CD14-positive monocyte (primary cell): ENCODE data around the gene GMDS. TPM values are rescaled to one million over a fixed set of nuclear protein-coding genes. Genes with fewer than 3 reads are reported as not detected.

Source experiments
- DNase-seq, 3 donors: peaks; one replicate each; pipeline ENCODE4 v3.0.0-alpha.2; 2011 to 2022
- H2AFZ ChIP-seq: 2 replicates; pipeline ENCODE4 v1.6.0; 2012; ENCODE audit warnings: mild to moderate bottlenecking, low read depth, low read length, inconsistent platforms; ENCODE audit not compliant: insufficient read depth, poor library complexity, severe bottlenecking
- H3K27ac ChIP-seq, 2 donors: 1 replicate in 1 of 2; 2 replicates in 1 of 2; pipeline ENCODE4 v1.5.1; 2012 to 2013; ENCODE audit warnings: low read length in 2 of 2, control low read depth in 1 of 2, inconsistent platforms in 1 of 2, low read depth in 1 of 2, mild to moderate bottlenecking in 1 of 2
- H3K27me3 ChIP-seq, 2 donors: one replicate each; pipeline versions ENCODE4 v1.6.0 to v1.6.1; 2011 to 2013; ENCODE audit warnings: low read length in 2 of 2; ENCODE audit not compliant: control insufficient read depth in 2 of 2, insufficient read depth in 2 of 2
- H3K36me3 ChIP-seq, 2 donors: replicated peaks in 1 of 2; 1 replicate in 1 of 2; 2 replicates in 1 of 2; pipeline versions ENCODE4 v1.5.1 to v1.6.1; 2012 to 2013; ENCODE audit warnings: low read length in 2 of 2, control low read depth in 1 of 2, inconsistent platforms in 1 of 2, mild to moderate bottlenecking in 1 of 2; ENCODE audit not compliant: insufficient read depth in 2 of 2, control insufficient read depth in 1 of 2
- H3K4me1 ChIP-seq, 2 donors: 1 replicate in 1 of 2; 2 replicates in 1 of 2; pipeline versions ENCODE4 v1.5.1 to v1.6.1; 2012 to 2013; ENCODE audit warnings: low read length in 2 of 2, control low read depth in 1 of 2, inconsistent platforms in 1 of 2, mild to moderate bottlenecking in 1 of 2, moderate library complexity in 1 of 2; ENCODE audit not compliant: insufficient read depth in 2 of 2, control insufficient read depth in 1 of 2
- H3K4me2 ChIP-seq: replicated peaks from 2 replicates; pipeline ENCODE3; 2012; ENCODE audit warnings: low read length, moderate library complexity, mild to moderate bottlenecking; ENCODE audit not compliant: poor library complexity, severe bottlenecking; ENCODE audit errors: extremely low read depth
- H3K4me3 ChIP-seq, 3 experiments: fragments of 200-600 bp in 1 of 3; sonication (generic) in 1 of 3; replicated peaks in 1 of 3; 1 replicate in 2 of 3; 2 replicates in 1 of 3; pipeline ENCODE4 v1.5.1; 2011 to 2013; ENCODE audit warnings: low read length in 3 of 3, mild to moderate bottlenecking in 3 of 3, control low read depth in 2 of 3, low read depth in 2 of 3, inconsistent platforms in 1 of 3, moderate library complexity in 1 of 3
- H3K79me2 ChIP-seq: 2 replicates; pipeline ENCODE4 v1.6.0; 2012; ENCODE audit warnings: mild to moderate bottlenecking, control low read depth, inconsistent platforms, low read length, moderate library complexity; ENCODE audit not compliant: insufficient read depth
- H3K9ac ChIP-seq: 2 replicates; pipeline ENCODE4 v1.6.0; 2017; ENCODE audit warnings: low read length, mild to moderate bottlenecking; ENCODE audit not compliant: insufficient read depth, poor library complexity, severe bottlenecking
- H3K9me3 ChIP-seq, 2 donors: replicated peaks in 1 of 2; 1 replicate in 1 of 2; 2 replicates in 1 of 2; pipeline versions ENCODE4 v1.5.1 to v1.6.1; 2012 to 2013; ENCODE audit warnings: low read length in 2 of 2, control low read depth in 1 of 2; ENCODE audit not compliant: control insufficient read depth in 1 of 2, insufficient read depth in 1 of 2
- H4K20me1 ChIP-seq: 2 replicates; pipeline ENCODE4 v1.6.0; 2012; ENCODE audit warnings: mild to moderate bottlenecking, low read length, control low read depth, moderate library complexity; ENCODE audit not compliant: insufficient read depth
- H3K27ac Mint-ChIP-seq, 7 donors: one replicate each; pipeline ENCODE4 v1.8.0; 2020; ENCODE audit warnings: mild to moderate bottlenecking in 7 of 7, mixed read lengths in 7 of 7, moderate library complexity in 6 of 7, inconsistent platforms in 2 of 7
- H3K27me3 Mint-ChIP-seq, 3 donors: one replicate each; pipeline ENCODE4 v1.8.0; 2021 to 2022; ENCODE audit warnings: low read depth in 3 of 3, mild to moderate bottlenecking in 3 of 3, mixed read lengths in 3 of 3, moderate library complexity in 3 of 3, inconsistent platforms in 1 of 3
- H3K36me3 Mint-ChIP-seq, 2 donors: one replicate each; pipeline ENCODE4 v1.8.0; 2020; ENCODE audit warnings: mixed read lengths in 2 of 2, inconsistent platforms in 1 of 2, mild to moderate bottlenecking in 1 of 2
- H3K4me1 Mint-ChIP-seq: one replicate; pipeline ENCODE4 v1.8.0; 2020; ENCODE audit warnings: mild to moderate bottlenecking, mixed read lengths
- H3K4me3 Mint-ChIP-seq, 2 donors: one replicate each; pipeline ENCODE4 v1.8.0; 2020; ENCODE audit warnings: mild to moderate bottlenecking in 2 of 2, mixed read lengths in 2 of 2, moderate library complexity in 1 of 2
- H3K9me3 Mint-ChIP-seq, 7 donors: one replicate each; pipeline ENCODE4 v1.8.0; 2020 to 2022; ENCODE audit warnings: mixed read lengths in 7 of 7, mild to moderate bottlenecking in 6 of 7, moderate library complexity in 6 of 7, inconsistent platforms in 2 of 7
- WGBS: methylation state at CpG from one replicate; pipeline ENCODE4 v1.1.5; 2013; ENCODE audit warnings: missing lambda C conversion rate; ENCODE audit not compliant: insufficient coverage; 5-methylcytosine and 5-hydroxymethylcytosine counted together
- intact Hi-C, 2 donors: fragments of 100-400 bp; cut with micrococcal nuclease; formaldehyde crosslinking; loops; one replicate each; pipeline versions ENCODE4 v1.15.0 to v1.15.1; 2023
- polyA plus RNA-seq, 3 donors: library from polyadenylated mRNA; depleted of rRNA in 1 of 3; unstranded in 2 of 3; stranded (reverse) in 1 of 3; fragments of 300-500 nt in 2 of 3; fragments of >200 nt in 1 of 3; fragmentation: Illumina TruSeq in 2 of 3; gene quantifications; 1 replicate in 2 of 3; 2 replicates in 1 of 3; pipeline ENCODE4 v1.2.3, GENCODE V29; 2012 to 2021
- TF ChIP-seq, protein P1 (sequence below): fragments of 200-600 bp; IDR thresholded peaks from one replicate; pipeline ENCODE4 v1.8.0; 2022; ENCODE audit warnings: antibody characterized with exemption, mild to moderate bottlenecking

GMDS gene
- polyA plus RNA-seq, 3 donors, result 10.5 to 19.9 (median 17.6) TPM

DNA sequence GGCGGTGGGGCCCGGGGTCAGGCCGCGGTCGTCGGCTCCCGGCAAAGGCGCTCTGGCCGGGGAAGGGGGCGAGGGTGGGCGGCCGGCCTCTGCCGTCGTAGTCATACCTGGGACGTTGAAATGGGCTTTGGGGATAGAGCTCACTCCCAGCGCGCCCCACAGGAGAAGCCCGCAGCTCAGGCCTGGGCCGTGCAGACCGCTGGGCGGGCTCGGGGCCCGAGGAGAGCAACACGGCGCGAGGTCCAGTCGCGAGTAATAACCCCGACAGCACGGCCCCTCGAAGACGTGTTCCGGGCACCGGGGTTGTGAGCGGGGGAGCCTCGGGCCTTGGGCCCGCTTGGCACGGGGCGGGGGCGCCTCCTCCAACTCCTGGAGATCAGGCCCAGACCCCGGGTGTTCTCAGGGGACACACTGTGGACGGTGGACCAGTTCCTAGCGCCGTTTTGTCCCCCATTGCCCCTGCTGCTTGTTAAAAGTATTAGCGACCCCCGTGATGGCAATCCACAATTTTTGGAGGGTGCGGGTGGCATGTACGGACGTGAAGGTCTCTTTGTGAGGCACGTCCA lies 624.8 kb downstream of the GMDS start:
- H3K27ac ChIP-seq, result no peak overlapping the region
- H3K4me3 ChIP-seq, result no peak overlapping the region
- H3K27me3 Mint-ChIP-seq, result peaks cover 83 to 98% (median 91%) of the 10 kb centered on the region in 3 donors
- H3K36me3 Mint-ChIP-seq, result peaks cover 21 to 27% of the 10 kb centered on the region in 2 donors
- intact Hi-C loops, result no loop called here
- H3K4me1 Mint-ChIP-seq, result peaks cover 17% of the 10 kb centered on the region
- peak overlapping the region in 1 of 2 donors; percentile 69 for H3K4me3 Mint-ChIP-seq
- no peak overlapping the region for H2AFZ ChIP-seq
- peaks cover 23 to 32% of the 10 kb centered on the region in 2 donors for H3K4me1 ChIP-seq
- DNase-seq, result no peak
- H3K79me2 ChIP-seq, result no peaks in the 10 kb centered on the region
- H3K27me3 ChIP-seq, result peaks cover 63 to 99% of the 10 kb centered on the region in 2 donors
- peaks cover 0 to 8% of the 10 kb centered on the region in 2 donors for H3K9me3 ChIP-seq
- no peak overlapping the region for H3K9ac ChIP-seq
- no peak overlapping the region for H3K27ac Mint-ChIP-seq
- 46% methylated on average over 50 of the region's 50 CpGs for WGBS
- H3K9me3 Mint-ChIP-seq, result peaks cover 0 to 21% (median 4%) of the 10 kb centered on the region in 7 donors
- H3K4me2 ChIP-seq, result no peak overlapping the region
- TF ChIP-seq, protein P1, sequence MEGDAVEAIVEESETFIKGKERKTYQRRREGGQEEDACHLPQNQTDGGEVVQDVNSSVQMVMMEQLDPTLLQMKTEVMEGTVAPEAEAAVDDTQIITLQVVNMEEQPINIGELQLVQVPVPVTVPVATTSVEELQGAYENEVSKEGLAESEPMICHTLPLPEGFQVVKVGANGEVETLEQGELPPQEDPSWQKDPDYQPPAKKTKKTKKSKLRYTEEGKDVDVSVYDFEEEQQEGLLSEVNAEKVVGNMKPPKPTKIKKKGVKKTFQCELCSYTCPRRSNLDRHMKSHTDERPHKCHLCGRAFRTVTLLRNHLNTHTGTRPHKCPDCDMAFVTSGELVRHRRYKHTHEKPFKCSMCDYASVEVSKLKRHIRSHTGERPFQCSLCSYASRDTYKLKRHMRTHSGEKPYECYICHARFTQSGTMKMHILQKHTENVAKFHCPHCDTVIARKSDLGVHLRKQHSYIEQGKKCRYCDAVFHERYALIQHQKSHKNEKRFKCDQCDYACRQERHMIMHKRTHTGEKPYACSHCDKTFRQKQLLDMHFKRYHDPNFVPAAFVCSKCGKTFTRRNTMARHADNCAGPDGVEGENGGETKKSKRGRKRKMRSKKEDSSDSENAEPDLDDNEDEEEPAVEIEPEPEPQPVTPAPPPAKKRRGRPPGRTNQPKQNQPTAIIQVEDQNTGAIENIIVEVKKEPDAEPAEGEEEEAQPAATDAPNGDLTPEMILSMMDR, result no peak
- H4K20me1 ChIP-seq, result peaks cover 3% of the 10 kb centered on the region
- H3K36me3 ChIP-seq, result no peaks in the 10 kb centered on the region

DNA sequence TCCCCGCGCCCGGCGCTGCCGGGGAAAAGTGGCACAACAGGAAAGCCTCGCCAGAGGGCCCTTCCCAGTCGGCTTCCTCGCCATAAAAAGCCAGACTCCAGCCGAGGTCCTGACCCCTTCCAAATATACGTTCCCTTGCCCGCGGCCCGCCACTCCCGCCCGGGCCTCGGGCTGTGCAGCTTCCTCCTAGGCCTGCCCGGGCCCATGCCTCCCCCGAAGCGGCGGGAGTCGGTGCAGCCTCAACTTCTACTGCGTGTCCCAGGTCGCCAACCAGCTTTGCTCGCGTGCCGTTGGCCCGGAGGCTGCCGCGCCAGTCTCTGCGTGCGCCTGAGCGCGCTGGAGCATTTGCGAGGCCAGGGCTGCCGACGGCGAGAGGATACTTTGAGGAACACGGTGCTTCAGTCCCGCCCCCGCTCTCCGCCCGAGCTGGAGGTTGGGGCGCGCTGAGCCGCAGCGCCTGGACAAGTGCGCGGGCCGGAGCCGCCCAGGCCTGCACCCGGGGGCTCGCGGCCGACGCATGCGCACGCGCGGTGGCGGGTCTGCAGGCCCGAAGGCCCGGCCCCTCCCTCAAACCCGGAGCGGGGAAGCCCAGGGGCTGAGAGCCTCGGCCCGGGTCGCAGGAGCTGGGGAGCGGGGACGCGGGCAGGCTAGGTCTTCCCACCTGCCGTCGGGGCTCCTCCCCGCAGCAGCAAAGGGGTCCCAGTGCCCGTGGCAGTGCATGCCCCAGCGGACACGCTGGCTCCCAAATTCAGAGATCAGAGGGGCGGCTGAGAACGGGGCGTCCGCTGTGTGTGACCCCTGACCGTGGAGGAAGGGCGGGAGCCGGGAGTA lies 625.5 kb downstream of the GMDS start:
- peak in 1 of 3 donors; percentile 33 for DNase-seq

More for the DNA sequence above, 625.5 kb downstream of the GMDS start:
- WGBS, result 4% methylated on average over 82 of the region's 83 CpGs
- no peaks in the 10 kb centered on the region for H3K79me2 ChIP-seq
- Mint-ChIP-seq H3K9me3 (peaks cover 0 to 14% (median 2%) of the 10 kb centered on the region in 7 donors), H3K4me1 (peaks cover 10% of the 10 kb centered on the region), H3K36me3 (peaks cover 21 to 22% of the 10 kb centered on the region in 2 donors), H3K27me3 (peaks cover 81 to 98% (median 89%) of the 10 kb centered on the region in 3 donors), H3K27ac (no peak overlapping the region), H3K4me3 (peak overlapping the region; percentile 62 to 84)
- no peaks in the 10 kb centered on the region for H4K20me1 ChIP-seq
- no peak overlapping the region for H2AFZ ChIP-seq
- peaks cover 20 to 30% of the 10 kb centered on the region in 2 donors for H3K4me1 ChIP-seq
- H3K36me3 ChIP-seq, result no peaks in the 10 kb centered on the region
- H3K9me3 ChIP-seq, result peaks cover 0 to 14% of the 10 kb centered on the region in 2 donors
- peaks cover 60 to 99% of the 10 kb centered on the region in 2 donors for H3K27me3 ChIP-seq
- H3K9ac ChIP-seq, result no peak overlapping the region
- intact Hi-C loops, result loop anchor here in 1 of 2 donors (10.0 kb wide), 1 partner anchor 625 kb away; the partner anchor contains the start of gene GMDS
- peak overlapping the region in 1 of 3 experiments; percentile 60 for H3K4me3 ChIP-seq
- H3K4me2 ChIP-seq, result peak overlapping the region; percentile 65
- no peak overlapping the region for H3K27ac ChIP-seq
- TF ChIP-seq, protein P1, result no peak
